DMS53 (cell line): Measurements from ENCODE around the gene GLS2.
"Not testable (repeated sequence)": the region's sequence is repeated elsewhere in the genome, so short reads cannot be mapped to it uniquely, and the experiment has no call there.

Experiments used
- DNase-seq: peaks from one replicate; lab custom pipeline; 2025; lab: John Stamatoyannopoulos, UW

Gene GLS2

GRCh38 chr12:56493409-56494105, 5.6 kb upstream of the GLS2 start:
- DNase-seq, result not testable (repeated sequence)

DNA sequence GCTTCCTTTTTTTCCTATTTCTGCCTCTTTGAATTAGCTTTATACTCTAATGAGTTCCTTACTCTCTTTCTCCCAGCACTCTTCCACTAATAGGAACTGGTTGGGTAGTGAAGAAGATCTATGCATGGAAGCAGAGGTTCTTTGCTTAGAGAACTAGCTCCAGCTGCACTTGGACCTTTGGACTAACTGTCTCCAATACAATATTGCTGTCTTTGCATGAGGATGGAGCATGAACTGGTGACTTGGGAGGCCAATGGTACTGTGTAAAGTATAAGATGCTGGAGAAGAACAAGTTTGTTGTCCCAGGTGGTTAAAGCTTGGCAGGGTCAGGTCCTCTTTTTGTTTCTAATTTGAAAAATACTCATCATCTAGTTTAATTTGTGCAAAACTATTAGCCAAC, 2.4 kb upstream of the GLS2 start:
- no peak for DNase-seq

DNA sequence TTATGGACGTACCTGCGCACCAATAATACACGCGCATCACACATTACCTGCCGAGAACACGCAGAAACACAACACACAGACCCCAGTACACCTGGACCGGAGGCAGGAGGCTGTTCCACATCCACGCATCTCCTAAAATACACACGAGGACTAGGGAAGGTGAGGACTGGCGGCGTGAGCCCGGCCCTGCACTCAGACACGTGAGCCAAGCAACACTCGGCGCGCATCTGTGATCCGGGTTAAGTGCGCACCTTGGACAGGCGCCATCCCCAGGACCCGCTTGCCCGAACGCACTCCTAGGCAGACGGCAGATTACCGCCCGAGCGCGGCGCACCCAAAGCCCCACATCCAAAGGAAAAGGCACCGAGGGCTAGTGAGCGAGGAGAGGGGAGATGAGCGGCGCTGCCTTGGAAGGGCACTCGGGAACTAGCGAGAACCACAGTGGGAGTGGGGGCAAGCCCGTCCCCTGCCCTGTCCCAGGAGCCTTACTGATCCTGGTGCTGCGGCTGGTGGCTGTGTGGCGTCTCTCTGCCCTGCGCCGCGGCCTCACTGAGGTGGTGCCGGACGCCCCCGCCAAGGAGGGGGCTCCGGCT, 417 bp downstream of the GLS2 start:
- peak; percentile 84 for DNase-seq

GRCh38 chr12:56486694-56487093, 1.3 kb downstream of the GLS2 start:
- peak; percentile 58 for DNase-seq

DNA sequence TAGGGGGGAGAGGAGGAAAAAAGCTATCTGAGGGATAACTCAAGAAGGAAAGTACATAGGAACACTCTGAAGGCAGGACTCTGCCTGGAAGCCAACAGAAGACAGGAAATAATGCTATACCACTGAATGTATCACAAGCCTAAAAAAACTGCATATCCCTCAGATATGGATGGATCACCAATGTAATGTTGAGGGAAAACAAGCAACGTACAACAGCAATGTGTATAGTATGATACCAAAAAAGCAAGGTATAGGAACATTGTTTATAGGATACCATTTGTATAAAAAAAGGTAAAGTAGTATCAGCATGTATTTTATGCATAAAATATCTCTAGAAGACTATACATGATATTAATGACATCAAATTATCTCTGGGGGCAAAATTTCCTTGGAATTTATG, 3.4 kb downstream of the GLS2 start:
- DNase-seq, result no peak

GRCh38 chr12:56479625-56480024, 8.3 kb downstream of the GLS2 start:
- DNase-seq, result no peak

DNA sequence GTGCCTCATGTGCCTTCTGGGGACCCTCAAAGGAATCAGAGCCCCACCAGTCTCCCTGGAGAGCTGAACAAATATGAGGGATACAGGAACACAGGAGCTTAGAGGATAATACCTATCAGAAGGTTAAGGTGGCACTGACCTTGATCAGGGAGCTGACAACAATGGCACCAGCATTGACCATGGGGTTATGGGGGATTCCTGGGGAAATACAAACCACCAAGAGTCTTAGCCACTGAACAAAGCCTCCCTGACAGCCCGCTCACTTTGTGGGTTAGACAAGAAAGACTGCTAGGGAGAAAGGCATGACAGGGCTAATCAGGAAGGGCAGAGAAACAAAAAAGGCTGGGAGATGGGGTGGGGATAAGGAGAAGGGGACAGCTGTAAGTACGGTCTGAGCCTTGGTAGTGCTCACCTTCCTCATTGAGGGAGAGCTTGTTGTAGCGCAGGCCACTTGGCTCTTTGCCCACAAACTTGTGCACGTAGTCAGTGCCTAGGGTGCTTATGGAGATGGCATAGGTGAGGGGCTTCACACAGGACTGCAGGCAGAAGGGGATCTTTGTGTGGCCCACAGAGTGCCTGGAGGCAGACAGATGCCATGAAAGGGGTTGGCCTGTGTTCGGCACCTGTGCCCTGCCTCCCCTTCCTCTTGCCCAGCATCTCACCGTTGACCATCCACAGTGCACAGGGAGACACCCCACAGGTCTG, 10.3 kb downstream of the GLS2 start:
- DNase-seq, result no peak

GRCh38 chr12:56476972-56477432, 11.0 kb downstream of the GLS2 start:
- DNase-seq, result no peak

DNA sequence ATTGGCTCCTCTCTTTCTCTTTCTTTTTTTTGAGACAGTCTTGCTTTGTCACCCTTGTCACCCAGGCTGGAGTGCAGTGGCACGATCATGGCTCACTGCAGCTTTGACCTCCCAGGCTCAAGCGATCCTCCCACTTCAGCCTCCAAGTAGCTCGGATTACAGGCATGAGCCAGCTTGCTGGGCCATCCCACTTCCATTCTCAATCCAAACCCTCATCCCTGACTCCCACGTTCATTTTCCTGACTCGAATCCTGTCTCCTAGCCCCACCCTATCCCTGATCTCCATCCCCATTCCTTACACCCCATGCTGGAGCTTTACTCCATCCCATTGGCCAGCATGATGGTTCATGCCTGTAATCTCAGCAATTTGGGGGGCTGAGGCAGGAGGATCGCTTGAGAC, 11.8 kb downstream of the GLS2 start:
- DNase-seq, result no peak

DNA sequence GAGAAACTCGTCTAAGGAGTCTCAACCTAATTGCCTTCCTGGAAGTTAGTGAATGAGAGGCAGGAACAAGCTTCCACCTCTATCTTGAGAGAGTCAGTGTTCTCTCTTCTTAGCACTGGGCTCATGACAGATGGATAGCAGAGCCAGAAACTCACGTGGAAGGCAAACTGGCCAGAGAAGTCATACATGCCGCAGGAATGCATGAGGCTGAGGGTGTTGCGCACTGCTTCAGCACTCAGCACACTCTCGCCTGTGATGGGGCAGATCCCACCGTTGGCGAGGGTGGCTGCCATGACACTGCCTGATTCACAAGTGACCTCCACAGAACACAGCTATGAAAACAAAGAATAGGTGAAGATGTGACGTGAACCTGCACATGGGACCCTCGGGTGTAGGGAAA, 13.6 kb downstream of the GLS2 start:
- DNase-seq, result no peak

DNA sequence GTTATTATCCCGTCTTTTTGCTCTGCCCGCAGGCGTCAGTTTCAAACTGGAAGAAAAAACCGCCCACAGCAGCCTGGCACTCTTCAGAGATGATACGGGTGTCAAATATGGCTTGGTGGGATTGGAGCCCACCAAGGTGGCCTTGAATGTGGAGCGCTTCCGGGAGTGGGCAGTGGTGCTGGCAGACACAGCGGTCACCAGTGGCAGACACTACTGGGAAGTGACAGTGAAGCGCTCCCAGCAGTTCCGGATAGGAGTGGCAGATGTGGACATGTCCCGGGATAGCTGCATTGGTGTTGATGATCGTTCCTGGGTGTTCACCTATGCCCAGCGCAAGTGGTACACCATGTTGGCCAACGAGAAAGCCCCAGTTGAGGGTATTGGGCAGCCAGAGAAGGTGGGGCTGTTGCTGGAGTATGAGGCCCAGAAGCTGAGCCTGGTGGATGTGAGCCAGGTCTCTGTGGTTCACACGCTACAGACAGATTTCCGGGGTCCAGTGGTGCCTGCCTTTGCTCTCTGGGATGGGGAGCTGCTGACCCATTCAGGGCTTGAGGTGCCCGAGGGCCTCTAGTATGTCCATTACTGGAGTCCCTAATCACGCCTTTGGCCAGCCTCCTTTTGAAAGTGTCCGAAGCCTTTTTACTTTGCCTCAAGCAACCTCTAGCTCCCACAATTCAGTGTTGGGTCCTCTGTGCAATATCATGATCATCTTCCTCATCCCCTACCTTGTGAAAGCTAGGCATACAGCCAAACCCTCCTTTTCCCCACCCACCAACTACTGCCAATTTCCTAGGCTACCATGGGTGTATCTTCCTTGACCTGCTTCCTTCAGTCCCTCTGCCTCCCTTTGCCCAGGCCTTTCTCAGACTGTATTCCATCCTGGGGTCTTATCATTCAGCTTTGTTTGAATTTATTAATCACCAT, 18.7 kb downstream of the GLS2 start:
- peak; percentile 64 for DNase-seq

DNA sequence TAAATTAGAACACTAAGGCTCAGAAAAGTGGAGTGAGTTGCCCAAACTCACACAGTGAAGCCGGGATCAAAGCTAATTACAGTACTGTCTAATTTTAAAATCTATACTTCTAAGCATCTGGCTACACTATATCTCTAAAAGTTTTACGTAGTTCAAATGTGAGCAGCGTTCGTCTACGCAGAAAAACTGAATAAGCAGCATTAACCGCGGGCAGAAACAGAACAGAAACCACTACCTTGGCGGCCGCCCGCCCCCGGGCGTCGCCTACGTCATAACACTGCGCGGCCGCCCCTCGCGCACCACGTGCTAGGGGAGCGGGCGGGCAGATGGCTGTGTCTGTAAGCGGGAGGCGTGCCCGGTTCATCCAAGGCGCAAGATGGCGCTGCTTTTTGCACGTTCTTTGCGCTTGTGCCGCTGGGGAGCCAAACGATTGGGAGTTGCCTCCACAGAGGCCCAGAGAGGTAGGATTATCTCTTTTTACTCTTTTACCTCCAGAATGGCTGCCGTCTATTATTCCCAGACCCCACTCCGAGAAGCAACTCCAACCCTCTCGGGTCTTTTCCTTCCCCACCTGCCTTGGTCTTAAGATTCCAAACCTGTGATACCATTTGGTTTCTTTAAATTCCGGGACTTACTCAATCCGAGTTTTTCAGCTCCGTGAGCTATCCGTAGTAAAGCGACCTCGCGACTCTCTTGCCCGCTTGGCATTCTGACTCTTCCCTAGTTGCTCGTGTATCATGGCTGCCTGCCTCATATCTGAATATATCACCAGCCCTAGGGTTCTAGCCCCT, 19.6 kb downstream of the GLS2 start, which contains the start of gene SPRYD4:
SPRYD4 (plus strand) TSS at position 363 of the 791 bp plus-strand sequence; CDS start at position 377, 14 bp downstream.
- peak; percentile 98 for DNase-seq

GRCh38 chr12:56462565-56462964, 25.4 kb downstream of the GLS2 start:
- no peak for DNase-seq

- DNase-seq, result no peak
These were observed 26.5 kb downstream of the GLS2 start for GRCh38 chr12:56461235-56462159.

DNA sequence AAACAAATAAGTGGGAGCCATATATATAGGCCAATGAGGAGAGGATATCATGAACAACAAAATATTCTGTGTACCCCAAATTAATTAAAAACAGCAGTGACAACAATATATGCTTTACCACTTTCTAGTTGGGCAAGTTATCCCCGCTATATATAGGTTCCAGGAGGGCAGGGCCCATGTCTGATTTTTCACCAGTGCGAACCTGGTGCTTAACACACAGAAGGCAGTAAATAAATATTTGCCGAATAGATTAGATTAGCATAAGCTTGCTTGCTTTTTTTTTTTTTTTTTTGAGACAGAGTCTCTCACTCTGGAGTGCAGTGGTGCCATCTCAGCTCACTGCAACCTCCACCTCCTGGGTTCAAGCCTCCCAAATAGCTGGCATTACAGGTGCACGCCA, 30.1 kb downstream of the GLS2 start:
- DNase-seq, result peak; percentile 47

- no peak for DNase-seq
These were observed 33.4 kb downstream of the GLS2 start, which contains the start of gene MIP for GRCh38 chr12:56454557-56454956. TSS of gene MIP (minus strand) at chr12:56454657. CDS start at chr12:56454613, 44 bp downstream.

DNA sequence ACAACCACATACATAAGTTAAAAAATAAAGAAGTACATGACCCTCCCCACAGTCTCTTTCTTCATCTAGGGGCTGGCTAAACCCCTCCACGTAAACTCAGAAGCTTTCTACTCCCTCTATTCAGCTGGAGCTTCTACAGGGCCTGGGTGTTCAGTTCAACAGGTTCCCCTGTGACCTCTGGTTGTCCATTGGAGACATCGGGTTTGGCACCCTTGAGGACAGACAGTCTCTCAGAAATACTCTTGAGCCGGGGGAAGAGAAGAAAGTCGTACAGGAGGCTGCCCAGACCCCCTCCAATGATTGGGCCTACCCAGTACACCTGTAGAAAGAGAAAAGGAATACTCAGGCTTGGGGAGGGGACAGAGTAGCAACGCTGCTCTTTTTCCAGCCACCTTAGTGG, 36.8 kb downstream of the GLS2 start:
- DNase-seq, result no peak

DNA sequence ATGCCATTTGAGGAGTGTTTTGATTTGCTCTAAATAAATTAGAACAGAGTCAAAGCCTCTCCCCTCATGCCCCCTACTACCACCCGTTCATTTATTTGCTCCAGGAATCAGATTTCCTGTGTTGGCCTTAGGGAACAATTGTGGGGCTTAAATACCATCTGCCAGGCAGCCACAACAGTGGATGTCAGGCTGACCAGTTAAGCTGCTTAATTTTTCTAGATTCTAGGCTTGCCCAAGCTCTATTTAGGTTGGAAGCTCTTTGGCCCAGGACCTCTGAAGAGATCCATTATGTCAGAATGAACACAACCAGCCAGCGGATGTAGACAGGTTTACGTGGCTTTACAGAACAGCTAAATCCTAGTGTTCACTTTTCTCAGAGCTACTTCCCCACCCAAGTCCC, 37.7 kb downstream of the GLS2 start:
- DNase-seq, result no peak

DNA sequence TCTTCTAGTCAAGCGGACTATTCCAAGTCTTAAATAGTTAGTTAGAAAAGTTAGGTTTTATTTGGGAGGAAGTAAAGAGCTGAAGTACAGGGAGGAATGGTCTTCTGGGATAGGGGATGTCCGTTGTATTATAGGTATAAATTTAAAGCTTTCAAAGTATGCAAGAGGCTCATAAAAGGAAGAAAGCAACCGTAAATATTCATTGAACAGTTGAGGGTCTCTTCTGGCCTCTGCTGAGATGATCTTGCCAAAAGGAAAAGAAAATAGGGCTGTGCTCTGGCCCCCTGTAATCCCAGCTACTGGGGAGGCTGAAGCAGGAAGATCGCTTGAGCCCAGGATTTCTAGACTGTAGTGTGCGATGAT, 38.4 kb downstream of the GLS2 start:
- DNase-seq, result peak; percentile 44
